ENCODE measurements around the gene UVSSA. TPM values are rescaled to one million over a fixed set of nuclear protein-coding genes. Genes with fewer than 3 reads are reported as not detected.

The UVSSA gene
- polyA plus RNA-seq, 1 of the 3 experiments (the other 2 are of a cell fraction) = 14.9 TPM

DNA sequence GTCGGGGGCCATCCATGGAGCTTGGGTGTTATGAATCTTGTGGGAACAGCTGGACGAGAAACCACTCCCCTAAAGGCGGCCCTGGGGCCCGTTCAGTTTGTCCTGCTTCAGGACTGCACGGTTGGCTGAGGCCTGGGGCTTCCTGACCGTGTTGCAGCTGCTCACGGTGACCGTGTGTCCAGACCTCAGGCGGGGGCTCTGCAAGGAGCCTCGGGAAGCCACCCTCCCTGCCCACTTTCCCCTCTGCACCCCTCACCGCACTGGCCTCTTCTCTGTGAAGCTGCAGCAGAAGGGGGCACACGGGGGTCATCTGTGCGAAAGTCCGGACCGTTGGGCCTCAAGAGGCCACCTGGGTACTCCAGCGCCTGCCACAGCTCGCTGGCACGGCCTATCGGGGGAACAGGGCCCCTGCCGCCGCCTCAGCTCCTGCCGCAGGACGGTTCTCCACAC is 29.4 kb downstream of the UVSSA start:
- 98% methylated on average over 21 of the region's 23 CpGs for WGBS (ENCODE audit: low lambda C conversion rate)
- H3K4me2 ChIP-seq = no peak overlapping the region
- H3K36me3 ChIP-seq (replicated peaks in 1 of 2; ENCODE audit: control insufficient read depth in 1 of 2, insufficient read depth in 2 of 2, low read length in 1 of 2) = peaks cover 9 to 44% of the 10 kb centered on the region in 2 experiments
- H3F3A ChIP-seq (replicated peaks; ENCODE audit: insufficient read depth) = no peaks in the 10 kb centered on the region
- no peaks in the 10 kb centered on the region for H4K20me1 ChIP-seq (ENCODE audit: insufficient read depth)
- POLR2A ChIA-PET = no interaction called here
- H3K9me3 ChIP-seq = no peaks in the 10 kb centered on the region
- H3K4me3 ChIP-seq (ENCODE audit: low read depth in 2 of 2, low read length in 1 of 2) = no peak overlapping the region
- CTCF ChIA-PET = interaction anchor here (0.7 to 2.4 kb wide), 3 partner anchors 21 to 136 kb away, joined by 3 to 5 read pairs (median 4); no protein-coding TSS in a partner anchor
- no peak for DNase-seq
- no peaks in the 10 kb centered on the region for H3K4me1 ChIP-seq (ENCODE audit: control insufficient read depth in 1 of 2, insufficient read depth in 2 of 2, low read depth in 1 of 2, low read length in 1 of 2)
- TF ChIP-seq FOSL2 (IDR thresholded peaks at IDR 0.05; ENCODE audit: borderline replicate concordance, low read depth) (no peak), SMC3 (IDR thresholded peaks at IDR 0.05; ENCODE audit: low read depth, low read length) (no peak), RAD21 (IDR thresholded peaks at IDR 0.05; ENCODE audit: low read length) (no peak), EZH2phosphoT487 (IDR thresholded peaks at IDR 0.05; ENCODE audit: borderline replicate concordance, low read depth) (no peak)
- no peaks in the 10 kb centered on the region for H3K79me2 ChIP-seq (ENCODE audit: insufficient read depth)
- H3K9ac ChIP-seq = no peak overlapping the region
- H3K9me2 ChIP-seq = no peaks in the 10 kb centered on the region
- H3K27me3 ChIP-seq (ENCODE audit: insufficient read depth) = no peaks in the 10 kb centered on the region
- H3K27ac ChIP-seq (ENCODE audit: low read depth in 2 of 2, low read length in 1 of 2) = no peak overlapping the region
- no peak overlapping the region for H2AFZ ChIP-seq (ENCODE audit: low read depth)

DNA sequence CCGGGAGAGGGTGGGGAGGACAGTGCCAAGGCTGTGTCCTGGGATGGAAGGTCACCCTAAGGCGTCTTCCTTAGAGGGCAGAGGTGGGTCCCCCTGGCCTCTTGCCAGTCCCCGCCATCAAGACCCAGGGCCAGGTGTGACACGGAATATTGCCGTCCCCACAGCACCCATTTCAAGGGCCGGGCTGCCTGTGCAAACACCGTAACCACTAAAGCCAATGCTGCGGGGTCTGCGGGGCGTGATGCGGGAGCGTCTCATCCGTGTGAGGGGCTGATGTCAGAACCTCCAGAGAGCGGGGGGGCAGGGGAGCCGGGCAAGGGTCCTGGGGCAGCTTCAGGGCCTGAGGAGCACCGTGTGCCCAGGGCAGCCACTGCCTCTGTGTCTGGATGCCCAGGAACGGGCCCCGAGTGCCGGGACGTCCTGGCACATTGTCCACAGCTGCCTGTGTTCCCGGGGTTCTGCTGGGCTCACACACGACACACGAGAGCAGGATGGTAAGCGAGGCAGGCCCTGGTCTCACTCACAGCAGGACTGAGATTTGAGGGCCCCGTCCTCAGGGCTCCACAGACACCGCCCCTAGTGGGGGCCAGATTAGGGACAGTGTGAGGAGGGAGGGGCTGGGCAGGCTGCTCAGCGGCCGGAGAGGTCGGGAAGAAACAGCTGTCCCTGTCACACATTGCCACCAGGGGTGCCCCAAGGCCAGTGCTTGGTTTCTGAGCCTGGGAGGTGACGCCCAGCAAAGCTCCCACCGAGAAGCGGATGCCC is 30.0 kb downstream of the UVSSA start:
- ChIA-PET POLR2A (no interaction called here), CTCF (interaction anchor here (0.6 to 2.4 kb wide), 3 partner anchors 21 to 1083 kb away, joined by 3 to 5 read pairs (median 4); no protein-coding TSS in a partner anchor)
- Histone ChIP-seq H2AFZ (ENCODE audit: low read depth) (no peak overlapping the region), H3K4me3 (ENCODE audit: low read depth in 2 of 2, low read length in 1 of 2) (no peak overlapping the region), H3K27me3 (ENCODE audit: insufficient read depth) (no peaks in the 10 kb centered on the region), H3K79me2 (ENCODE audit: insufficient read depth) (no peaks in the 10 kb centered on the region), H3K4me2 (no peak overlapping the region), H3K9me2 (no peaks in the 10 kb centered on the region), H3K36me3 (replicated peaks in 1 of 2; ENCODE audit: control insufficient read depth in 1 of 2, insufficient read depth in 2 of 2, low read length in 1 of 2) (peaks cover 5 to 42% of the 10 kb centered on the region in 2 experiments), H3F3A (replicated peaks; ENCODE audit: insufficient read depth) (no peaks in the 10 kb centered on the region), H3K4me1 (ENCODE audit: control insufficient read depth in 1 of 2, insufficient read depth in 2 of 2, low read depth in 1 of 2, low read length in 1 of 2) (no peaks in the 10 kb centered on the region), H4K20me1 (ENCODE audit: insufficient read depth) (no peaks in the 10 kb centered on the region), H3K27ac (ENCODE audit: low read depth in 2 of 2, low read length in 1 of 2) (no peak overlapping the region), H3K9me3 (no peaks in the 10 kb centered on the region), H3K9ac (no peak overlapping the region)
- no peak for DNase-seq
- no peak for TF ChIP-seq TAF1 (IDR thresholded peaks at IDR 0.05; ENCODE audit: borderline replicate concordance, low read depth, low read length)
- no peak for TF ChIP-seq TCF12 (IDR thresholded peaks at IDR 0.05)
- TF ChIP-seq POLR2AphosphoS5 (IDR thresholded peaks at IDR 0.05; ENCODE audit: low read depth, low read length) = no peak
- TF ChIP-seq GATA2 (CRISPR knock-in tag; IDR thresholded peaks at IDR 0.05) = no peak
- TF ChIP-seq RFX5 (IDR thresholded peaks at IDR 0.05; ENCODE audit: low read length) = no peak
- no peak for TF ChIP-seq YY1 (IDR thresholded peaks at IDR 0.05; ENCODE audit: low read depth)
- no peak for TF ChIP-seq SIN3A (IDR thresholded peaks at IDR 0.05; ENCODE audit: borderline replicate concordance, low read depth, low read length)
- TF ChIP-seq, protein P1, sequence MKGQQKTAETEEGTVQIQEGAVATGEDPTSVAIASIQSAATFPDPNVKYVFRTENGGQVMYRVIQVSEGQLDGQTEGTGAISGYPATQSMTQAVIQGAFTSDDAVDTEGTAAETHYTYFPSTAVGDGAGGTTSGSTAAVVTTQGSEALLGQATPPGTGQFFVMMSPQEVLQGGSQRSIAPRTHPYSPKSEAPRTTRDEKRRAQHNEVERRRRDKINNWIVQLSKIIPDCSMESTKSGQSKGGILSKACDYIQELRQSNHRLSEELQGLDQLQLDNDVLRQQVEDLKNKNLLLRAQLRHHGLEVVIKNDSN (IDR thresholded peaks at IDR 0.05; ENCODE audit: borderline replicate concordance, low read depth) = no peak
- WGBS (ENCODE audit: low lambda C conversion rate) = 80% methylated on average over 9 of the region's 32 CpGs

Measured in SK-N-SH (cell line).